Epithelial cell of proximal tubule (primary cell): Measurements from ENCODE around the gene ZNF536. TPM values are rescaled to one million over a fixed set of nuclear protein-coding genes. Genes with fewer than 3 reads are reported as not detected.

Experiments
- DNase-seq: peaks from one replicate; pipeline ENCODE4 v3.0.0-alpha.2; 2011; ENCODE audit warnings: low read depth
- H3K4me3 ChIP-seq: 2 replicates; pipeline ENCODE4 v1.5.1; 2011; ENCODE audit warnings: low read depth, mild to moderate bottlenecking, low read length
- CTCF ChIP-seq: conservative IDR thresholded peaks from 2 replicates; pipeline ENCODE4 v1.5.1; 2012; ENCODE audit warnings: low read depth, mild to moderate bottlenecking, low read length
- total RNA-seq: library from RNA; depleted of rRNA; stranded (reverse); fragments of >200 nt; gene quantifications from 2 replicates; pipeline ENCODE4 v1.2.3, GENCODE V29; 2015

The ZNF536 gene
- total RNA-seq, 1 donor from 2014 or later: not detected

- H3K4me3 ChIP-seq: no peak overlapping the region
- DNase-seq: no peak
- TF ChIP-seq CTCF: no peak
These were observed 885 bp upstream of the ZNF536 start for GRCh38 chr19:30371161-30371836.

- no peak for DNase-seq
- TF ChIP-seq CTCF: no peak
- no peak overlapping the region for H3K4me3 ChIP-seq
These were observed 1.4 kb downstream of the ZNF536 start for GRCh38 chr19:30373593-30373992.

GRCh38 chr19:30374539-30374864 is 2.3 kb downstream of the ZNF536 start:
- TF ChIP-seq CTCF: no peak
- no peak overlapping the region for H3K4me3 ChIP-seq
- no peak for DNase-seq

- DNase-seq: no peak
- no peak overlapping the region for H3K4me3 ChIP-seq
- TF ChIP-seq CTCF: no peak
These were observed 2.8 kb downstream of the ZNF536 start for GRCh38 chr19:30374865-30375552.

GRCh38 chr19:30375553-30376031 is 3.4 kb downstream of the ZNF536 start:
- no peak for DNase-seq
- H3K4me3 ChIP-seq: no peak overlapping the region
- TF ChIP-seq CTCF: no peak

- H3K4me3 ChIP-seq: no peak overlapping the region
- no peak for DNase-seq
- TF ChIP-seq CTCF: no peak
These were observed 4.1 kb downstream of the ZNF536 start for GRCh38 chr19:30376272-30376671.
